Tracheal epithelial cell (primary cell): Measurements from ENCODE around the gene EFHD1. TPM values are rescaled to one million over a fixed set of nuclear protein-coding genes. Genes with fewer than 3 reads are reported as not detected.

Source experiments
- total RNA-seq: library from RNA; depleted of rRNA; stranded (reverse); fragments of >200 nt; gene quantifications from 2 replicates; pipeline ENCODE4 v1.2.1, GENCODE V29; 2014

EFHD1 gene, protein sequence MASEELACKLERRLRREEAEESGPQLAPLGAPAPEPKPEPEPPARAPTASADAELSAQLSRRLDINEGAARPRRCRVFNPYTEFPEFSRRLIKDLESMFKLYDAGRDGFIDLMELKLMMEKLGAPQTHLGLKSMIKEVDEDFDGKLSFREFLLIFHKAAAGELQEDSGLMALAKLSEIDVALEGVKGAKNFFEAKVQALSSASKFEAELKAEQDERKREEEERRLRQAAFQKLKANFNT
- total RNA-seq: 1.2 TPM in 1 of 2 replicates, not detected in the other

DNA sequence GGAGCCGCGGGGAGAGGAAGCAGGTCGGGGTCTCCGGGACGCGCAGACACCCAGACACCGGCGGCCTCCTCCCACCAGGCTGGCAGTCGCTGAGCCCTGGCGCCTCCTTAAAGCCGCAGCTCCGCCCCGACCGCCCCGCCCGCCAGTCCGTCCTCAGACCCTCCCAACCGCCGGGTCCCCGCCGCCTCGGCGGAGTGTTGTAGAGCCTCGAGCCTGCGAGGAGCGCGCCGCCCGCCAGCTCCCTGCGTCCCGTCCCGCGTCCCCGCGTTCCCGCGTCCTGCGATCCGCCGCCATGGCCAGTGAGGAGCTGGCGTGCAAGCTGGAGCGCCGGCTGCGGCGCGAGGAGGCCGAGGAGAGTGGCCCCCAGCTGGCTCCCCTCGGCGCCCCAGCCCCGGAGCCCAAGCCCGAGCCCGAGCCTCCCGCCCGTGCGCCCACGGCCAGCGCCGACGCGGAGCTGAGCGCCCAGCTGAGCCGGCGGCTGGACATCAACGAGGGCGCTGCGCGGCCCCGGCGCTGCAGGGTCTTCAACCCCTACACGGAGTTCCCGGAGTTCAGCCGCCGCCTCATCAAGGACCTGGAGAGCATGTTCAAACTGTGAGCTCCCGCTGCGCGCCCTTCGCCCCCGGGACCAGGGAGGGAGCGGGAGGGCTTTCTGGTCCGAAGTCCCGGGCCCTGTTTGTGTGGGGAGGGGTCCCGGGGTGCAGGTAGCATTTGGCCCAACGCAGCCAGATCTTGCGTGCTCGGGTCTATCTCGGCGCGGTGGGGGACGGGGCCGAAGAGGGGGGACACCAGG lies at the start of gene EFHD1:
Gene EFHD1, plus strand, starts transcription at position 192 of the 793 bp plus-strand sequence. Its CDS starts 101 bp downstream, at position 293.

DNA sequence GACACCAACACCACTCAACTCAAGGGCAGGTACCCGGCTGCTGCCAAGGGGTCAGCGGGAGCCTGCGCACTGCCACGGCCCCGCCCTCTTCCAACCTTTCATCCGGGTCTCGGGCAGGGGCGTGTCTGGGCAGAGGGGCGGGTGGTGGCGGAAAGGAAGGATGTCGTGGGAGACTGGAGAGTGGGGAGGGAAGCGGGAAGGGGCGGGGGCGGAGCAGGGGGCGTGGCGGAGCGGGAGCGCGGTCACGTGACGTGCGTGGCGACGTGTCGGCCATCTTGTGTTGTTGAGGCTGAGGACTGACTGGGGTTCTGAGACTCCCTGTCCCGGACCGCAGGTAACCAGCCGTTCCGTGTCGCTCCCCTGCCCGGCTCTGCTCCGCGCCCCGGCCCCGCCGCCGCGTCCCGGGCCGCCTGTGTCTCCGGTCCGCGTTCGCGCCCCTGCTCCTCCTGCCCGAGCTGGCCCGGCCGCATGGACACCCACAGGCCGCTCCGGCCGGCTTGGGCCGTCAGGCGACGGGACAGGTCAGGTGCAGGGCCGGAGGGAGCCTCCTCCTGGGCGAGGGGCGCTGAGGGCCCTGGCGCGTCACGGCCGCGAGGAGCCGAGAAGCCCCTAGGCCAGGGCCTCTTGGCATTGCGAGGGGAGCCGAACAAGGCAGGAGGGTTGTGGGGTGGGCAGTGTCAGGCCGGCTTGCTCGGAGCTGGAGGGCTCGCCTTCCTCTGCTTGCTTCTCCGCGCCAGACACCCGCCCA lies 63.8 kb downstream of the EFHD1 start, which contains the start of gene GIGYF2:
Gene GIGYF2, plus strand, starts transcription at position 273 of the 748 bp plus-strand sequence. CDS start 37,867 bp downstream, outside the sequence.

Other genes with a start within 250 kb of the EFHD1 start
- gene ALPG, start 226.8 kb upstream of the EFHD1 start, total RNA-seq: under 0.01 TPM in 1 of 2 replicates, not detected in the other
- not detected in 2 replicates for gene ALPI, start 177.5 kb upstream of the EFHD1 start, total RNA-seq
- gene ECEL1, start 145.8 kb upstream of the EFHD1 start, total RNA-seq: not detected in 2 replicates
- gene PRSS56, start 113.2 kb upstream of the EFHD1 start, total RNA-seq: not detected in 2 replicates
- gene CHRND, start 107.4 kb upstream of the EFHD1 start, total RNA-seq: not detected in 2 replicates
- gene CHRNG, start 93.9 kb upstream of the EFHD1 start, total RNA-seq: not detected in 2 replicates
- 0.96 and 1.7 TPM in 2 replicates for gene TIGD1, start 83.0 kb upstream of the EFHD1 start, total RNA-seq
- 37.7 and 76.4 TPM in 2 replicates for gene EIF4E2, start 82.9 kb upstream of the EFHD1 start, total RNA-seq
- 38.4 and 39.8 TPM in 2 replicates for gene GIGYF2, start 63.7 kb downstream of the EFHD1 start, total RNA-seq
- gene KCNJ13, start 143.0 kb downstream of the EFHD1 start, total RNA-seq: not detected in 2 replicates
- gene SNORC, start 236.7 kb downstream of the EFHD1 start, total RNA-seq: 0.24 and 1.3 TPM in 2 replicates